PC-9 (cell line): ENCODE data around the gene MCU. TPM values are rescaled to one million over a fixed set of nuclear protein-coding genes. Genes with fewer than 3 reads are reported as not detected.

Source experiments
- BruUV-seq: library from RNA; stranded (reverse); fragments of 400-500 nt; replicated peaks from 2 replicates; lab custom pipeline; 2021; lab: Mats Ljungman, UMichigan
- CTCF ChIA-PET: fragments of 300-600 bp; sonication (Branson Sonifier 250); formaldehyde crosslinking; loops from one replicate; lab custom pipeline; 2022; ENCODE audit warnings: antibody characterized with exemption; lab: Charles Lee
- POLR2A ChIA-PET: fragments of 300-600 bp; sonication (Branson Sonifier 250); formaldehyde crosslinking; loops from one replicate; lab custom pipeline; 2022; ENCODE audit warnings: antibody characterized with exemption; ENCODE audit not compliant: unreplicated experiment; lab: Charles Lee
- DNase-seq, 2 experiments: peaks; one replicate each; pipeline versions ENCODE4 v3.0.0 to v3.0.0-alpha.2; 2015 to 2022; ENCODE audit warnings: mixed read lengths in 1 of 2
- H2AFZ ChIP-seq: fragments of 200-600 bp; sonication (generic); 2 replicates; pipeline ENCODE4 v1.8.1; 2017; ENCODE audit warnings: antibody characterized with exemption
- H3F3A ChIP-seq: fragments of 200-600 bp; sonication (generic); 2 replicates; pipeline ENCODE4 v1.8.1; 2017; ENCODE audit warnings: antibody characterized with exemption, mild to moderate bottlenecking, low read depth; ENCODE audit not compliant: insufficient read depth
- H3K27ac ChIP-seq: fragments of 200-600 bp; sonication (generic); 2 replicates; pipeline ENCODE4 v1.6.1; 2016; ENCODE audit warnings: mixed run types
- H3K27me3 ChIP-seq: fragments of 200-600 bp; sonication (generic); 2 replicates; pipeline ENCODE4 v1.6.1; 2016; ENCODE audit warnings: low read depth, mixed run types; ENCODE audit not compliant: insufficient read depth
- H3K36me3 ChIP-seq: fragments of 200-600 bp; sonication (generic); 2 replicates; pipeline ENCODE4 v1.6.1; 2016; ENCODE audit warnings: low read depth, mixed run types
- H3K4me1 ChIP-seq: fragments of 200-600 bp; sonication (generic); replicated peaks from 2 replicates; pipeline ENCODE4 v1.6.1; 2016; ENCODE audit warnings: mixed run types; ENCODE audit not compliant: insufficient read depth
- H3K4me2 ChIP-seq: fragments of 200-600 bp; sonication (generic); 2 replicates; pipeline ENCODE4 v1.6.1; 2017; ENCODE audit warnings: mixed run types
- H3K4me3 ChIP-seq: fragments of 200-600 bp; sonication (generic); 2 replicates; pipeline ENCODE4 v1.6.1; 2016; ENCODE audit warnings: mixed run types
- H3K79me2 ChIP-seq: fragments of 200-600 bp; sonication (generic); 2 replicates; pipeline ENCODE4 v1.6.1; 2017; ENCODE audit warnings: low read depth, mixed run types
- H3K9me2 ChIP-seq: fragments of 200-600 bp; sonication (generic); 2 replicates; pipeline ENCODE4 v1.8.1; 2017; ENCODE audit warnings: mild to moderate bottlenecking; ENCODE audit not compliant: insufficient read depth
- H3K9me3 ChIP-seq: fragments of 200-600 bp; sonication (generic); 2 replicates; pipeline ENCODE4 v1.8.1; 2016; ENCODE audit warnings: low read depth; ENCODE audit not compliant: insufficient read depth
- H4K20me1 ChIP-seq: fragments of 200-600 bp; sonication (generic); 2 replicates; pipeline ENCODE4 v1.8.1; 2017; ENCODE audit not compliant: insufficient read depth
- CTCF ChIP-seq: fragments of 200-600 bp; sonication (generic); conservative IDR thresholded peaks from 2 replicates; pipeline ENCODE4 v1.6.1; 2017; ENCODE audit warnings: mixed run types, antibody characterized with exemption, mild to moderate bottlenecking, moderate library complexity
- EZH2 ChIP-seq: fragments of 200-600 bp; sonication (generic); IDR thresholded peaks from 2 replicates; pipeline ENCODE4 v1.8.0; 2017; ENCODE audit warnings: antibody characterized with exemption, low read depth
- intact Hi-C: fragments of 100-400 bp; cut with micrococcal nuclease; formaldehyde crosslinking; loops from one replicate; pipeline ENCODE4 v1.10.0; 2022; ENCODE audit not compliant: unreplicated experiment
- total RNA-seq: library from RNA; stranded (reverse); gene quantifications from 2 replicates; pipeline ENCODE4 v1.2.3, GENCODE V29; 2021

The MCU gene
- total RNA-seq, 1 experiment from 2014 or later: 59.5 TPM

GRCh38 chr10:72790216-72790990 is 98.5 kb downstream of the MCU start:
- no peaks in the 10 kb centered on the region for H4K20me1 ChIP-seq
- H3F3A ChIP-seq: peaks cover 27% of the 10 kb centered on the region
- H3K4me3 ChIP-seq: no peak overlapping the region
- intact Hi-C loops: no loop called here
- POLR2A ChIA-PET: no interaction called here
- CTCF ChIA-PET: interaction anchor here (0.9 kb wide), 1 partner anchor 44 kb away, joined by 3 read pairs; no protein-coding TSS in a partner anchor
- no peak for DNase-seq
- BruUV-seq: no TSS peak
- no peaks in the 10 kb centered on the region for H3K9me3 ChIP-seq
- peaks cover 33% of the 10 kb centered on the region for H3K4me1 ChIP-seq
- H3K79me2 ChIP-seq: peaks cover 25% of the 10 kb centered on the region
- H3K36me3 ChIP-seq: 0 out of 2 replicates have a peak, but pooled peaks cover 11% of the 10 kb centered on the region
- no peaks in the 10 kb centered on the region for H3K27me3 ChIP-seq
- H3K27ac ChIP-seq: peak overlapping the region; percentile 64; the same call in 1 of the 2 replicates
- no peak overlapping the region for H3K4me2 ChIP-seq
- no peak overlapping the region for H2AFZ ChIP-seq
- TF ChIP-seq CTCF (no peak), EZH2 (no peak)
- H3K9me2 ChIP-seq: no peaks in the 10 kb centered on the region

DNA sequence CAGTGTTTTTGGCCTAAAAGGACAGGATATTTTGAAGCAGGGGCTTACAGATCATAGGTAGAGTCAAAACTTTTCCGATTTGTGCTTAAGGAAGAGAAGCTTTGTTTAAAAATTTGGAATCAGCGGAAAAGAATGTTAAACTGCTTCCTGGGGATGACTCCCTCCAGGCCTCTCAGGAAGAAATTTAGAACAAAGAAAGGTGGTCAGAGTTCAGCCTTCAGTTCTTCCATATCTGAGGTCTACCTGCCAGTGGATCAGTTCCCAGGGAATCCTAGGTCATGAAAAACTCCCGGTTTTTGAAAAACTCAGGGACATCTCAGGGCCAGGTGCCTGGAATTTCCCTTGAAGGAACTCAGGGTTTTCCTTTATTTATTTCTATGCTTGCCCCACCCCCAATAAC is 100.3 kb downstream of the MCU start:
- DNase-seq: peak in 1 of 2 experiments; percentile 51
- peaks cover 28% of the 10 kb centered on the region for H3F3A ChIP-seq
- no peaks in the 10 kb centered on the region for H3K27me3 ChIP-seq
- H3K36me3 ChIP-seq: 0 out of 2 replicates have a peak, but pooled peaks cover 11% of the 10 kb centered on the region
- POLR2A ChIA-PET: interaction anchor here (0.6 to 0.7 kb wide), 3 partner anchors 28 to 1872 kb away, joined by 3 to 11 read pairs (median 6); no protein-coding TSS in a partner anchor
- intact Hi-C loops: no loop called here
- peak overlapping the region; percentile 37 for H3K4me2 ChIP-seq
- no TSS peak for BruUV-seq
- H4K20me1 ChIP-seq: no peaks in the 10 kb centered on the region
- CTCF ChIA-PET: interaction anchor here (0.6 kb wide), 1 partner anchor 1951 kb away, joined by 3 read pairs; no protein-coding TSS in a partner anchor
- H2AFZ ChIP-seq: peak overlapping the region; percentile 12; the same call in 1 of the 2 replicates
- no peak for TF ChIP-seq CTCF
- no peak for TF ChIP-seq EZH2
- H3K4me1 ChIP-seq: peaks cover 33% of the 10 kb centered on the region
- H3K27ac ChIP-seq: peak overlapping the region; percentile 64
- no peaks in the 10 kb centered on the region for H3K9me2 ChIP-seq
- peaks cover 10% of the 10 kb centered on the region for H3K79me2 ChIP-seq
- H3K4me3 ChIP-seq: no peak overlapping the region
- no peaks in the 10 kb centered on the region for H3K9me3 ChIP-seq

GRCh38 chr10:72793752-72794151 is 101.8 kb downstream of the MCU start:
- Histone ChIP-seq H3K79me2 (peaks cover 5% of the 10 kb centered on the region), H3K36me3 (0 out of 2 replicates have a peak, but pooled peaks cover 6% of the 10 kb centered on the region), H4K20me1 (no peaks in the 10 kb centered on the region), H3F3A (peaks cover 28% of the 10 kb centered on the region), H3K4me1 (peaks cover 33% of the 10 kb centered on the region), H3K9me2 (no peaks in the 10 kb centered on the region), H3K27me3 (no peaks in the 10 kb centered on the region), H3K9me3 (no peaks in the 10 kb centered on the region), H3K4me3 (no peak overlapping the region), H3K27ac (0 out of 2 replicates have a peak overlapping the region, but pooled peaks have one; percentile 41), H2AFZ (no peak overlapping the region), H3K4me2 (no peak overlapping the region)
- POLR2A ChIA-PET: interaction anchor here (0.6 kb wide), 1 partner anchor 32 kb away, joined by 10 read pairs; no protein-coding TSS in a partner anchor
- no peak for DNase-seq
- intact Hi-C loops: no loop called here
- BruUV-seq: no TSS peak
- TF ChIP-seq EZH2 (no peak), CTCF (no peak)
- CTCF ChIA-PET: interaction anchor here (0.6 kb wide), 1 partner anchor 538 kb away, joined by 7 read pairs; no protein-coding TSS in a partner anchor
